HepG2 (cell line): ENCODE measurements around the gene RRAD. TPM values are rescaled to one million over a fixed set of nuclear protein-coding genes. Genes with fewer than 3 reads are reported as not detected.

Experiments
- ARNTL ChIP-seq: sonication (generic); formaldehyde crosslinking; IDR thresholded peaks from 2 replicates; pipeline ENCODE4 v1.4.0; 2020; ENCODE audit warnings: mild to moderate bottlenecking, missing genetic modification reagents
- DPF2 ChIP-seq: sonication (generic); formaldehyde crosslinking; IDR thresholded peaks from 2 replicates; pipeline ENCODE4 v1.4.0; 2020; ENCODE audit warnings: mild to moderate bottlenecking, low read depth, missing genetic modification reagents, borderline replicate concordance
- EEA1 ChIP-seq: sonication (generic); formaldehyde crosslinking; IDR thresholded peaks from 2 replicates; pipeline ENCODE4 v1.5.1; 2020; ENCODE audit warnings: mild to moderate bottlenecking, missing genetic modification reagents, borderline replicate concordance
- ERF ChIP-seq: IDR thresholded peaks from 2 replicates; pipeline ENCODE4 v1.6.1; 2018; ENCODE audit warnings: missing biosample characterization, missing genetic modification reagents
- FOXO1 ChIP-seq: sonication (generic); formaldehyde crosslinking; IDR thresholded peaks from 2 replicates; pipeline ENCODE4 v1.4.0; 2020; ENCODE audit warnings: missing genetic modification reagents
- HNRNPLL ChIP-seq: fragments of 200-400 bp; formaldehyde crosslinking; IDR thresholded peaks from 2 replicates; pipeline ENCODE4 v1.6.1; 2017; ENCODE audit warnings: mild to moderate bottlenecking, low read depth, low read length; ENCODE audit not compliant: poor library complexity, severe bottlenecking
- KDM2A ChIP-seq: sonication (generic); formaldehyde crosslinking; IDR thresholded peaks from 2 replicates; pipeline ENCODE4 v1.4.0; 2020; ENCODE audit warnings: low read depth, missing genetic modification reagents, borderline replicate concordance
- MAFF ChIP-seq: IDR thresholded peaks from 2 replicates; pipeline ENCODE4 v1.6.1; 2011; ENCODE audit warnings: low read depth, low read length, improper control_type of control experiment
- MYC ChIP-seq: sonication (generic); formaldehyde crosslinking; IDR thresholded peaks from 2 replicates; pipeline ENCODE4 v1.9.0; 2021; ENCODE audit warnings: missing genetic modification reagents, borderline replicate concordance
- NRL ChIP-seq: sonication (generic); formaldehyde crosslinking; IDR thresholded peaks from 2 replicates; pipeline ENCODE4 v1.5.0; 2020; ENCODE audit warnings: missing genetic modification reagents, mild to moderate bottlenecking, moderate library complexity, borderline replicate concordance
- PAWR ChIP-seq: sonication (generic); formaldehyde crosslinking; IDR thresholded peaks from 2 replicates; pipeline ENCODE4 v1.4.0; 2020; ENCODE audit warnings: missing genetic modification reagents, mild to moderate bottlenecking, borderline replicate concordance
- PTBP1 ChIP-seq: fragments of 200-400 bp; formaldehyde crosslinking; IDR thresholded peaks from 2 replicates; pipeline ENCODE4 v1.6.1; 2018; ENCODE audit warnings: low read length, low read depth; ENCODE audit not compliant: poor library complexity, severe bottlenecking
- RNF2 ChIP-seq: fragments of 450-650 bp; conservative IDR thresholded peaks from 2 replicates; pipeline ENCODE4 v1.6.1; 2016; ENCODE audit warnings: low read depth
- YEATS4 ChIP-seq: sonication (generic); formaldehyde crosslinking; IDR thresholded peaks from 2 replicates; pipeline ENCODE4 v1.4.0; 2020; ENCODE audit warnings: missing genetic modification reagents, borderline replicate concordance
- ZFP1 ChIP-seq: IDR thresholded peaks from 2 replicates; pipeline ENCODE4 v1.6.1; 2016
- ZNF337 ChIP-seq: sonication (generic); formaldehyde crosslinking; IDR thresholded peaks from 2 replicates; pipeline ENCODE4 v1.5.1; 2020; ENCODE audit warnings: missing genetic modification reagents, low read depth, mild to moderate bottlenecking, borderline replicate concordance
- ZNF350 ChIP-seq: sonication (generic); formaldehyde crosslinking; IDR thresholded peaks from 2 replicates; pipeline ENCODE4 v1.4.0; 2020; ENCODE audit warnings: mild to moderate bottlenecking, low read depth, missing genetic modification reagents, borderline replicate concordance
- ZNF382 ChIP-seq: sonication (generic); formaldehyde crosslinking; IDR thresholded peaks from 2 replicates; pipeline ENCODE4 v1.5.0; 2020; ENCODE audit warnings: missing genetic modification reagents, mild to moderate bottlenecking, borderline replicate concordance
- ZNF558 ChIP-seq: sonication (generic); formaldehyde crosslinking; IDR thresholded peaks from 2 replicates; pipeline ENCODE4 v1.9.0; 2022; ENCODE audit warnings: mild to moderate bottlenecking, missing genetic modification reagents, borderline replicate concordance
- ZNF563 ChIP-seq: sonication (generic); formaldehyde crosslinking; IDR thresholded peaks from 2 replicates; pipeline ENCODE4 v1.8.0; 2022; ENCODE audit warnings: mild to moderate bottlenecking, moderate library complexity, missing genetic modification reagents
- ZNF614 ChIP-seq: IDR thresholded peaks from 2 replicates; pipeline ENCODE4 v1.6.1; 2018; ENCODE audit warnings: missing biosample characterization, missing genetic modification reagents, inconsistent platforms, borderline replicate concordance
- ZNF629 ChIP-seq: sonication (generic); formaldehyde crosslinking; conservative IDR thresholded peaks from 2 replicates; pipeline ENCODE4 v1.5.0; 2020; ENCODE audit warnings: missing genetic modification reagents
- polyA plus RNA-seq, 8 experiments: library from polyadenylated mRNA; depleted of rRNA in 3 of 8; stranded (reverse) in 7 of 8; unstranded in 1 of 8; fragments of >200 nt; fragmentation: Illumina TruSeq in 4 of 8; extraction: Trizol in 4 of 8; gene quantifications; 2 replicates each; pipeline versions ENCODE4 v1.2.1 to v1.2.3, GENCODE V29; 2011 to 2016; ENCODE audit warnings: low read depth in 4 of 8, missing spikeins in 1 of 8, mixed read lengths in 1 of 8; ENCODE audit not compliant: insufficient read depth in 1 of 8
- total RNA-seq, 5 experiments: library from RNA; depleted of rRNA; stranded (reverse); fragments of >200 nt; fragmentation: Illumina TruSeq; extraction: Trizol; gene quantifications; 2 replicates each; pipeline ENCODE4 v1.2.3, GENCODE V29; 2016; ENCODE audit warnings: low read depth in 1 of 5
- TF ChIP-seq, protein P1 (sequence below): sonication (generic); formaldehyde crosslinking; IDR thresholded peaks from 2 replicates; pipeline ENCODE4 v1.5.0; 2020; ENCODE audit warnings: missing genetic modification reagents
- TF ChIP-seq, protein P2 (sequence below): IDR thresholded peaks from 2 replicates; pipeline ENCODE4 v1.6.1; 2016; ENCODE audit warnings: control low read depth
- TF ChIP-seq, protein P3 (sequence below): sonication (generic); formaldehyde crosslinking; conservative IDR thresholded peaks from 2 replicates; pipeline ENCODE4 v1.4.0; 2020; ENCODE audit warnings: missing genetic modification reagents

The RRAD gene
- total and polyA plus RNA-seq, 2 of the 13 experiments (the other 11 are each of a cell fraction or from before 2014, with no cell fraction given): 0.80 to 1.1 TPM

DNA sequence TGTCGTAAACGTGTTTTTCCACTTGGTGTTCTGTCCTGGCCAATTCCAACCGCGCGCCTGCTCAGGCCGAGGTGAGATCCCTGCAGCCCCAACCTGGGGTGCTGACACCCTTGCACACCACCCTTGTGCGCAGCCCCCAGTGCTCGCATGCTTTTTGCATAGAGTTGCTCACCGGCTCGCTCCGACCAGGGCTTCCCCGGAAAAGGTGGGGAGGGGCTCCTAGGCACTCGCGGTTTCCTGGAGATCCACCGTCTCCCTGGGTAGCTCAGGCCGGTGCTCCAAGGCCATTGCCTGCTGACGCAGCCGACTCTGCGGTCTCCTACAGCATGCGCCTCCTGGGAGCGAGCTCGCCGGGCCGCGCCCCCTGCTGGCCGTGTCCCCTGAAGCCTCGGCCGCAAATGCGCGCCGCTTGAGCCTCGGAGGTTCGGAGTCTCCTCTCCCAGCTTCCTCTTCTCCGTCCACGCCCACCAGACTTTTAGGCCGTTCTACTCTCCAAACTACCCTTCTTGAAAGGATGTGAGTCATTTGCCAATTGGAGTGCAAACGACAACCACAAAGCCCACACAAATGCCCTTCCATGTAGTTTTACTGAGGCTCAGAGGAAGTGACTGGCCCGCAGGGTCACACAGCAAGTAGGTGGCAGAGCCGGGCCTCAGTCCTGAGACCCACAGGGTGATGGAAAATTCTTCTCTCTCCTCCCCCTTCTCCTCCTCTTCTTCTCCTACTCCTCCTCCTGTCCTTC lies 52.2 kb downstream of the RRAD start (continued):
- TF ChIP-seq RNF2: 0 out of 2 replicates have a peak, but pooled peaks have one; percentile 46
- peak; percentile 91; the same call in 1 of the 2 replicates for TF ChIP-seq MYC (CRISPR knock-in tag)
- TF ChIP-seq ZNF563: peak; percentile 77; the same call in 1 of the 2 replicates
- peak; percentile 97 for TF ChIP-seq KDM2A (CRISPR knock-in tag)
- no peak for TF ChIP-seq ARNTL
- 0 out of 2 replicates have a peak, but pooled peaks have one; percentile 65 for TF ChIP-seq FOXO1 (CRISPR knock-in tag)
- peak; percentile 97 for TF ChIP-seq NRL (CRISPR knock-in tag)
- no peak for TF ChIP-seq EEA1
- TF ChIP-seq PAWR: no peak
- no peak for TF ChIP-seq PTBP1
- TF ChIP-seq ZNF350: peak; percentile 80; the same call in 1 of the 2 replicates
- TF ChIP-seq MAFF: peak; percentile 9; the same call in 1 of the 2 replicates
- peak; percentile 76; the same call in 1 of the 2 replicates for TF ChIP-seq YEATS4 (CRISPR knock-in tag)
- TF ChIP-seq, protein P1, sequence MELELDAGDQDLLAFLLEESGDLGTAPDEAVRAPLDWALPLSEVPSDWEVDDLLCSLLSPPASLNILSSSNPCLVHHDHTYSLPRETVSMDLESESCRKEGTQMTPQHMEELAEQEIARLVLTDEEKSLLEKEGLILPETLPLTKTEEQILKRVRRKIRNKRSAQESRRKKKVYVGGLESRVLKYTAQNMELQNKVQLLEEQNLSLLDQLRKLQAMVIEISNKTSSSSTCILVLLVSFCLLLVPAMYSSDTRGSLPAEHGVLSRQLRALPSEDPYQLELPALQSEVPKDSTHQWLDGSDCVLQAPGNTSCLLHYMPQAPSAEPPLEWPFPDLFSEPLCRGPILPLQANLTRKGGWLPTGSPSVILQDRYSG (CRISPR knock-in tag): no peak
- peak; percentile 53; the same call in 1 of the 2 replicates for TF ChIP-seq ERF (CRISPR knock-in tag)
- TF ChIP-seq ZNF558 (CRISPR knock-in tag): 0 out of 2 replicates have a peak, but pooled peaks have one; percentile 62
- TF ChIP-seq HNRNPLL: peak; percentile 77
- TF ChIP-seq ZNF614 (CRISPR knock-in tag): peak; percentile 47; the same call in 1 of the 2 replicates
- TF ChIP-seq ZFP1 (CRISPR knock-in tag): no peak
- TF ChIP-seq, protein P2, sequence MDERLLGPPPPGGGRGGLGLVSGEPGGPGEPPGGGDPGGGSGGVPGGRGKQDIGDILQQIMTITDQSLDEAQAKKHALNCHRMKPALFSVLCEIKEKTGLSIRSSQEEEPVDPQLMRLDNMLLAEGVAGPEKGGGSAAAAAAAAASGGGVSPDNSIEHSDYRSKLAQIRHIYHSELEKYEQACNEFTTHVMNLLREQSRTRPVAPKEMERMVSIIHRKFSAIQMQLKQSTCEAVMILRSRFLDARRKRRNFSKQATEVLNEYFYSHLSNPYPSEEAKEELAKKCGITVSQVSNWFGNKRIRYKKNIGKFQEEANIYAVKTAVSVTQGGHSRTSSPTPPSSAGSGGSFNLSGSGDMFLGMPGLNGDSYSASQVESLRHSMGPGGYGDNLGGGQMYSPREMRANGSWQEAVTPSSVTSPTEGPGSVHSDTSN (CRISPR knock-in tag): no peak
- TF ChIP-seq ZNF382 (CRISPR knock-in tag): no peak
- TF ChIP-seq DPF2: no peak
- TF ChIP-seq ZNF629 (CRISPR knock-in tag): 0 out of 2 replicates have a peak, but pooled peaks have one; percentile 30
- TF ChIP-seq, protein P3, sequence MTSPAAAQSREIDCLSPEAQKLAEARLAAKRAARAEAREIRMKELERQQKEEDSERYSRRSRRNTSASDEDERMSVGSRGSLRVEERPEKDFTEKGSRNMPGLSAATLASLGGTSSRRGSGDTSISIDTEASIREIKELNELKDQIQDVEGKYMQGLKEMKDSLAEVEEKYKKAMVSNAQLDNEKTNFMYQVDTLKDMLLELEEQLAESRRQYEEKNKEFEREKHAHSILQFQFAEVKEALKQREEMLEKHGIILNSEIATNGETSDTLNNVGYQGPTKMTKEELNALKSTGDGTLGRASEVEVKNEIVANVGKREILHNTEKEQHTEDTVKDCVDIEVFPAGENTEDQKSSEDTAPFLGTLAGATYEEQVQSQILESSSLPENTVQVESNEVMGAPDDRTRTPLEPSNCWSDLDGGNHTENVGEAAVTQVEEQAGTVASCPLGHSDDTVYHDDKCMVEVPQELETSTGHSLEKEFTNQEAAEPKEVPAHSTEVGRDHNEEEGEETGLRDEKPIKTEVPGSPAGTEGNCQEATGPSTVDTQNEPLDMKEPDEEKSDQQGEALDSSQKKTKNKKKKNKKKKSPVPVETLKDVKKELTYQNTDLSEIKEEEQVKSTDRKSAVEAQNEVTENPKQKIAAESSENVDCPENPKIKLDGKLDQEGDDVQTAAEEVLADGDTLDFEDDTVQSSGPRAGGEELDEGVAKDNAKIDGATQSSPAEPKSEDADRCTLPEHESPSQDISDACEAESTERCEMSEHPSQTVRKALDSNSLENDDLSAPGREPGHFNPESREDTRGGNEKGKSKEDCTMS (CRISPR knock-in tag): no peak
- TF ChIP-seq ZNF337 (CRISPR knock-in tag): no peak
